Measurements from ENCODE around the gene RAB3IL1. TPM values are rescaled to one million over a fixed set of nuclear protein-coding genes. Genes with fewer than 3 reads are reported as not detected.

Gene RAB3IL1
- total RNA-seq, 2 donors from 2014 or later = 5.4 to 11.5 TPM

DNA sequence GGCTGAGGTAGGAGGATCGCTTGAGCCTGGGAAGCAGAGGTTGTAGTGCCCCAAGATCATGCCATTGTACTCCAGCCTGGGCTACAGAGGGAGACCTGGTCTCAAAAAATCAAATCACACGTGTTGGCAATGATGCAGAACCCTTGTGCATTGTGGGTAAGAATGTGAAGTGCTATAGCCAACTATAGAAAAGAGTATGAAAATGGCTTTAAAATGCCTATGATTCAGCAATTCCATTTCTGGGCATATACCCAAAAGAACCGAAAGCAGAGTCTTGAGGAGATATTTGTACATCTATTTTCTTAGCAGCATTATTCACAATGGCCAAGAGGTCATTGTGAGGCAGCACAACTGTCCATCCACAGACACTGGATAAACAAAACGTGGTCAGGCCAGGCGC lies 23.4 kb downstream of the RAB3IL1 start:
- peaks cover 17% of the 10 kb centered on the region for H3K4me1 ChIP-seq
- no peaks in the 10 kb centered on the region for H3K27me3 ChIP-seq
- H3K27ac ChIP-seq = no peak overlapping the region
- TF ChIP-seq, protein P1, sequence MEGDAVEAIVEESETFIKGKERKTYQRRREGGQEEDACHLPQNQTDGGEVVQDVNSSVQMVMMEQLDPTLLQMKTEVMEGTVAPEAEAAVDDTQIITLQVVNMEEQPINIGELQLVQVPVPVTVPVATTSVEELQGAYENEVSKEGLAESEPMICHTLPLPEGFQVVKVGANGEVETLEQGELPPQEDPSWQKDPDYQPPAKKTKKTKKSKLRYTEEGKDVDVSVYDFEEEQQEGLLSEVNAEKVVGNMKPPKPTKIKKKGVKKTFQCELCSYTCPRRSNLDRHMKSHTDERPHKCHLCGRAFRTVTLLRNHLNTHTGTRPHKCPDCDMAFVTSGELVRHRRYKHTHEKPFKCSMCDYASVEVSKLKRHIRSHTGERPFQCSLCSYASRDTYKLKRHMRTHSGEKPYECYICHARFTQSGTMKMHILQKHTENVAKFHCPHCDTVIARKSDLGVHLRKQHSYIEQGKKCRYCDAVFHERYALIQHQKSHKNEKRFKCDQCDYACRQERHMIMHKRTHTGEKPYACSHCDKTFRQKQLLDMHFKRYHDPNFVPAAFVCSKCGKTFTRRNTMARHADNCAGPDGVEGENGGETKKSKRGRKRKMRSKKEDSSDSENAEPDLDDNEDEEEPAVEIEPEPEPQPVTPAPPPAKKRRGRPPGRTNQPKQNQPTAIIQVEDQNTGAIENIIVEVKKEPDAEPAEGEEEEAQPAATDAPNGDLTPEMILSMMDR (IDR thresholded peaks at IDR 0.05) = no peak
- no peak for TF ChIP-seq POLR2A (IDR thresholded peaks at IDR 0.05)
- 59 to 63% methylated on average over 5 of the region's 5 CpGs for WGBS, 2 donors
- no peaks in the 10 kb centered on the region for H3K36me3 ChIP-seq (replicated peaks in 1 of 2; ENCODE audit: insufficient read depth in 1 of 2, low read depth in 2 of 2)
- no peaks in the 10 kb centered on the region for H3K9me3 ChIP-seq
- no peak for DNase-seq
- intact Hi-C loops (cut with DNase I) = no loop called here
- no peak for ATAC-seq
- H3K4me3 ChIP-seq = no peak overlapping the region

DNA sequence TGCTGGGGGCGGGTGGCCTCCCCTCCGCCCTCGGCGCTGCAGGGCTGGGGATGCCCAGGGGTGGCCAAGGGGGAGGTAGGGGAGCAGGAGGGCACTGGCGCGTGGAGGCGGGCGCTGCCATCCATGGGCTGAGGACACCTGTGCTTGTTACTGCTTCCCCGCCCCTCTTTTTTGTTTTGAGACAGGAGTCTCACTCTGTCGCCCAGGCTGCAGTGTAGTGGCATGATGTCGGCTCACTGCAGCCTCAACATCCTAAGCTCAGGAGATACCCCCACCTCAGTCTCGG lies 25.3 kb downstream of the RAB3IL1 start:
- Histone ChIP-seq H3K27ac (peak overlapping the region in 3 of 4 donors; percentile 64 to 85 (median 80)), H3K36me3 (replicated peaks in 1 of 2; ENCODE audit: insufficient read depth in 1 of 2, low read depth in 2 of 2) (no peaks in the 10 kb centered on the region), H3K27me3 (no peaks in the 10 kb centered on the region), H3K4me3 (peak overlapping the region; percentile 14 to 34), H3K9me3 (no peaks in the 10 kb centered on the region), H3K4me1 (peaks cover 23% of the 10 kb centered on the region)
- 10% methylated on average over 11 to 12 of the region's 12 CpGs for WGBS, 2 donors
- TF ChIP-seq POLR2A (IDR thresholded peaks at IDR 0.05) = no peak
- TF ChIP-seq, protein P1 (IDR thresholded peaks at IDR 0.05) = no peak
- DNase-seq (no peak), ATAC-seq (no peak)
- intact Hi-C loops (cut with DNase I) = no loop called here

DNA sequence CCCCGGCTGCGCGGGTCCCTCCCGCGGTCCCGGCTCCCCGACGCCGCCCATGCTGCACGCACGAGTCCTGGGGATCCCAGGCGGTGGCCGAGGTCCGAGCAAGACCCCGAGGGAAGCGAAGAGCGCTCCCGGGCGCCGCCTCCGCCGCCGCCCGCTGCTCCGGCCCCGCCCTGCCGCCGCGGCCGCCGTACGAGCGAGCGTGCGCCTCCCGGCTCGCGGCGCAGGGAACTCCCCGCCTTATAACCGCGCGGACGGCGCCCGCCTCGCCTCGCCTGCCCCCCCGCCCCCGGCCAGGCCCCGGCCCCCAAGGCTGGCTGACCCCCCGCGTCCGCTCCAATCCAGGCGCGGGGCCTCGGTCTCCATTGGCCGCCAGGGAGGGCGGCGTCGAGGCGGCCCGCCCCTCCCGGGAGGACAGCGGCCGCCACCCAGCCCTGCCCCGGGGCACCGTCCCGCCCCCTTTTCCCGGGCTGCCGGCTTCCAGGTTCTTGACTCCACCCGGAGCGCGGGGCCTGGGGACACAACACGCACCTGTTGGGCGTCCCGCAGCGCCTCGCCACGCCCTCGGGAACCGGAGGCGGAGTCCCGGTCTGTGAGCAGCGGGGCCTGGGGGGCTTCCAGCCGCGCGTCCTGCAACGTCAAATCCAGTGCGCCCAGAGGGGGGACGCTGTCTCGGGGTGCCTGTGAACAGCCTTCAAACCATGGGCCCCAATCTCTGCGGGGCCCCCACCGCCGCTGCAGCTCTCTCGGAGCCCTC lies 25.9 kb downstream of the RAB3IL1 start, which contains the start of gene FADS3:
Gene FADS3 (minus strand): TSS at position 215 of the 754 bp plus-strand sequence. CDS start 164 bp downstream, at position 51.
- H3K9me3 ChIP-seq = no peaks in the 10 kb centered on the region
- peak within 1 kb of the TSS; percentile 41 to 85 (median 72) for H3K27ac ChIP-seq
- peaks cover 23% of the 10 kb centered on the region for H3K4me1 ChIP-seq
- WGBS, 2 donors = 0% methylated on average over 1 to 58 of the region's 96 CpGs
- peak; percentile 91 to 96 (median 92) for DNase-seq
- TF ChIP-seq, protein P1 (IDR thresholded peaks at IDR 0.05) = peak in 2 of 7 experiments; percentile 20 to 30
- peak; percentile 17 to 54 (median 46) for TF ChIP-seq POLR2A (IDR thresholded peaks at IDR 0.05)
- H3K27me3 ChIP-seq = no peaks in the 10 kb centered on the region
- no peaks in the 10 kb centered on the region for H3K36me3 ChIP-seq (replicated peaks in 1 of 2; ENCODE audit: insufficient read depth in 1 of 2, low read depth in 2 of 2)
- peak within 1 kb of the TSS; percentile 68 to 75 for H3K4me3 ChIP-seq
- peak; percentile 90 for ATAC-seq
- intact Hi-C loops (cut with DNase I) = no loop called here

DNA sequence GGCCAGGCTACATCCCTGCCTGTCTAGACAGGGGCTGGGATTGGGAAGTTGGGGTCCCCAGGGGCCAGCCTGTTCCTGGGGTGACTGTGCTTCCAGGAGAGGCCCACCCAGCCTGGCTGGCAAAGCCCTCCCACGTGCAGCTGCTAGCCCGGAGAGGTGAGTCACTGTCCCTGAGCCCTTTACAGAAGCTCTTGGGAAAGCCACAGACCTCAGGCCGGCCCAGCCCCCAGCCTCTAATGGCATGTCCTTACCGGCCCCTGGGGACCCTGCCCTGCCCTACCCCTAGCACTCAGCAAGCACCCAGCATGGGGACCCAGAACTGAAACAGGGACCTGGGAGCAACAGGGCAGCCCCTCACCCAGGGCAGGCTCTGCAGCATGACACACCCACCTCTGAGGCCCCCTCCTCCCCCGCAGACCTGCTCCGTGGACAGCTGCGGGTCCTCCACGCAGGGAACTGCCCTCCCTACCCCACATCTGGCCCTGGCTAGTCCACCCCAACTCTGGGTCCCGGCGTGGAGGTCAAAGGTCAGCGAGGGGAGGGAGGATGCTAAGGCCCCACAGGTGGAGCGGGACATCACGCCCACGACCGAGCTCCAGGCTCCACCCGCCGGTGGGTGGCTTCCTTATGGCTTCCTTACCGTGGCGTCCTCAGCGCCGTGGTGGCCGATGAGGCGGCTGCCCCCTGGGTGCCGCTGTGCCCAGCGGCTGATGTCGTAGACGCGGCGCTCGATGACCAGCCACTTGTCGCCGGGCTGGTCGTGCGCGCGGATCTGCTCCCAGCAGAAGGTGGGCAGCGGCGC lies 26.6 kb downstream of the RAB3IL1 start:
- Histone ChIP-seq H3K27me3 (no peaks in the 10 kb centered on the region), H3K36me3 (replicated peaks in 1 of 2; ENCODE audit: insufficient read depth in 1 of 2, low read depth in 2 of 2) (no peaks in the 10 kb centered on the region), H3K4me1 (peaks cover 23% of the 10 kb centered on the region), H3K9me3 (no peaks in the 10 kb centered on the region), H3K4me3 (peak overlapping the region; percentile 68 to 75), H3K27ac (peak overlapping the region; percentile 41 to 85 (median 72))
- DNase-seq = peak; percentile 47 to 74 (median 55)
- WGBS, 2 donors = 2% methylated on average over 20 of the region's 38 CpGs; no CpG with 5 or more reads in 1 of the 2 donors
- peak in 2 of 3 donors; percentile 43 to 51 for TF ChIP-seq POLR2A (IDR thresholded peaks at IDR 0.05)
- TF ChIP-seq, protein P1 (IDR thresholded peaks at IDR 0.05) = peak in 4 of 7 experiments; percentile 4 to 26 (median 15)
- intact Hi-C loops (cut with DNase I) = no loop called here
- ATAC-seq = peak; percentile 45

All from body of pancreas (tissue), 4 donors.